Measurements from ENCODE around the gene ANKRD35. TPM values are rescaled to one million over a fixed set of nuclear protein-coding genes. Genes with fewer than 3 reads are reported as not detected.
"Not testable (repeated sequence)": the region's sequence is repeated elsewhere in the genome, so short reads cannot be mapped to it uniquely, and the experiment has no call there.

ANKRD35 gene
- total and polyA plus RNA-seq, 9 of the 15 experiments (the other 6 are each of a cell fraction or from before 2014, with no cell fraction given), result 0.07 to 0.14 (median 0.07) TPM; not detected in 5

GRCh38 chr1:145932522-145933009, 46.9 kb upstream of the ANKRD35 start (continued):
- TF ChIP-seq GABPB1 (CRISPR knock-in tag; IDR thresholded peaks at IDR 0.05) (peak; percentile 65; the same call in 1 of the 2 replicates), ZNF592 (IDR thresholded peaks at IDR 0.05) (peak; percentile 55; the same call in 1 of the 2 replicates), CREB3L1 (IDR thresholded peaks at IDR 0.05; ENCODE audit: borderline replicate concordance, low read depth) (peak; percentile 12; the same call in 1 of the 2 replicates), RAD21 (CRISPR knock-in tag; conservative IDR thresholded peaks at IDR 0.05 in 1 of 2, IDR thresholded peaks at IDR 0.05 in 1 of 2) (peak in 1 of 2 experiments; percentile 13; a peak in 1 of 4 replicates), MAX (CRISPR knock-in tag; IDR thresholded peaks at IDR 0.05) (peak; percentile 98), PHB2 (IDR thresholded peaks at IDR 0.05; ENCODE audit: low read depth) (peak; percentile 85), NR2C2 (tag; IDR thresholded peaks at IDR 0.05) (peak; percentile 41; the same call in 1 of the 2 replicates)
- TF ChIP-seq NR2C2 (CRISPR knock-in tag; IDR thresholded peaks at IDR 0.05), result not testable (repeated sequence)
